Stimulated activated CD8-positive, alpha-beta memory T cell treated with anti-CD3 and anti-CD28 coated beads, Interleukin-4, amount 100 ng/mL, for 24 hours (primary cell): ENCODE results near the gene HSCB.
A peak's percentile ranks its signal among the peaks of the same experiment; 100 is the strongest.
"Not testable (repeated sequence)": the region's sequence is repeated elsewhere in the genome, so short reads cannot be mapped to it uniquely, and the experiment has no call there.

Source experiments
- DNase-seq: peaks from one replicate; pipeline ENCODE4 v3.0.0-alpha.2; 2020; ENCODE audit warnings: low read depth

Gene HSCB

DNA sequence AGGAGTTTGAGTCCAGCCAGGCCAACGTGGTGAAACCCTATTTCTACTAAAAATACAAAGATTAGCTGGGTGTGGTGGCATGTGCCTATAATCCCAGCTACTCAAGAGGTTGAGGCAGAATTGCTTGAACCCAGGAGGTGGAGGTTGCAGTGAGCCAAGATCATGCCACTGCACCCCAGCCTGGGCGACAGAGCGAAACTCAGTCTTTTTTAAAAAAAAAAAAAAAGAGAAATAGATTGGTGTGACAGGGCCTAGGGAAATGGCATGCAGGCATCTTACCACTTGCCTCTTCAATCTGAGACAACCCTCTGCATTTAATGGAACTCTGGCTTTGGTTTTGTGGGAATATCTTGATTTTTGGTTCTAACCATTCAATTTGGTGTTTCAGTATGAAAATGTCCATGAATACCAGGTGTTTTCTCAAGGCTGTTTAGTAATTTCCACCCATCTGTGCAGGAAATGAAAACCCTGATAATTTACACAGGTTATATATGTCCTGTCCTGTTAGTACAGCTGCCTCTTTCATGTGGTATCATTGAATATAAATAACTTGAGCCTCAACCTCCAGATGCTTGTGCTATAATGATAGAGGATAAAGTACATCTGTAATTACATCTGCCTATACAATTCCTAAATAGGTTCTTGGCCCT, 50.1 kb downstream of the HSCB start:
- no peak for DNase-seq

DNA sequence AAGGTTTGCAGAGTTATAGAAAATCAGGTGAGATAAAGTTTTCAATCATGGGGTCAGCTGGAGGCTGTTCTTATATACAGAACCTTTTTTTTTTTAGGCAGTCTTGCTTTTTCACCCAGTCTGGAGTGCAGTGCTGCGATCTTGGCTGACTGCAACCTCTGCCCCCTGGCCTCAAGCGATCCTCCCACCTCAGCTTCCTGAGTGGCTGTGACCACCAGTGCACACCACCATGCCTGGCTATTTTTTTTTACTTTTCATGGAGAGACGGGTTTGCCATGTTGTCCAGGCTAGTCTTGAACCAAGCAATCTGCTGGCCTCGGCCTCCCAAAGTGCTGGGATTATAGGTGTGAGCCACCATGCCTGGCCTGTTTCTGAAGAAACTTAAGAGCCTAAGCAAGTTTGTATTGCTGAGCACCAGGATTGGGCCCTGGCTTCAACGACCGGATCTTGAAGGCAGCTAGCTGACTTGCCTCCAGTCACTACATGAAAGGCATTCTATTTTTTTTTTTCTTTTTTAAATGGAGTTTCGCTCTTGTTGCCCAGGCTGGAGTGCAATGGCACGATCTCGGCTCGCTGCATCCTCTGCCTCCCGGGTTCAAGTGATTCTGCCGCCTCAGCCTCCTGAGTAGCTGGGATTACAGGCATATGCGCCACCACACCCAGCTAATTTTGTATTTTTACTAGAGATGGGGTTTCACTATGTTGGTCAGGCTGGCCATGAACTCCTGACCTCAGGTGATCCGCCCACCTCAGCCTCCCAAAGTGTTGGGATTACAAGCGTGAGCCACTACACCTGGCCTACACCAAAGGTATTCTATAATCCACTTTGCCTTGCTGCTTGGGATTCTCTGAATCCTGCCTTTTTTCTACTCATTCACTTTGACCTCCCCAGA, 50.9 kb downstream of the HSCB start:
- no peak for DNase-seq

DNA sequence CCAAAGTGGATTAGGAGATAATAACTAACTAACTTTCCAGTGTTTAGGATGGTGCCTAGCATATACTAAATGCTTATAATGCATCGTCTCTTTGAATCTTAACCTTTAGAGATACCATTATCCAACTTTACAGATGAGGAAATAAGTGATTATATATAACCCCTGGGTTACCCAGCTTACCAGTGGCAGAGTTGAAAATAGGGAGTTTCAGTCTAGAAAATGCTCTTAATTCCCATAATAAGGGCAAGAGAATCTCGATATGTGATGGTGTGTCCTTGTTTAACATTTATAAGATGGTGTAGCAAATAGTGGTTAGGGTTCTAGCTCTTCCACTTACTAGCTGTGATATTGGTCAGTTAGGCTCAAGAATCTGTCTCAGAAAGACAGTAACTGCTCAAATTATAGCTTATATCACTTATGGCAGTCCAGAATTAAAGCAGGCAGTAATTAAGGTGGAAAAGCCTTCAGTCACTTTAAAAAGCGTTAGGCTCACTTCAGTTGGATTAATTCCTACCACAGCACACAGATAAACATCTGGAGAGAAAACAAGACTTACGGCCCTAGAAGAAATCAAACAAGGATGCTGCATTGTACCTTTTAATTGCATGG, 52.2 kb downstream of the HSCB start:
- DNase-seq = no peak

DNA sequence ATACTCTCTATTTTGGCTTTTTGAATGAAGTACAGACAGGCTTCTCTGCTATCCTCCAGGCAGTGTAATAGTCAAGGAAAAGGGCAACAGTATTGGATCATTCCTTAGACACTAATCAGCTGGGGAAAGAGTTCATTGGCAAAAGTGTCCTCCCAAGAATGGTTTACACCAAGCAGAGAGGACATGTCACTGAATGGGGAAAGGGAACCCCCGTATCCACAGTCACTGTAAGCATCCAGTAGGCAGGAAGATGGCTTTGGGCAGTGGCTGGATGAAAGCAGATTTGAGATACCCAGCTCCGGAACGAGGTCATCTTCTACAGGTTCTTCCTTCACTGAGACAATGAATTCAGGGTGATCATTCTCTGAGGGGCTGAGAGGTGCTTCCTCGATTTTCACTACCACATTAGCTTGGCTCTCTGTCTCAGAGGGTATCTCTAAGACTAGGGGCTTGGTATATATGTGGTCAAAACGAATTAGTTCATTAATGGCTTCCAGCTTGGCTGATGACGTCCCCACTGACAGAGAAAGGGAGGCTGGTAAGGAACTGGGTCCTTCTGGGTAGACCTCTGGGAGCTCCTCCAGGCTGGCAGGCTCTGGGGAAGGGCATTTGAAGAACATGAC, 53.3 kb downstream of the HSCB start:
- DNase-seq = no peak

DNA sequence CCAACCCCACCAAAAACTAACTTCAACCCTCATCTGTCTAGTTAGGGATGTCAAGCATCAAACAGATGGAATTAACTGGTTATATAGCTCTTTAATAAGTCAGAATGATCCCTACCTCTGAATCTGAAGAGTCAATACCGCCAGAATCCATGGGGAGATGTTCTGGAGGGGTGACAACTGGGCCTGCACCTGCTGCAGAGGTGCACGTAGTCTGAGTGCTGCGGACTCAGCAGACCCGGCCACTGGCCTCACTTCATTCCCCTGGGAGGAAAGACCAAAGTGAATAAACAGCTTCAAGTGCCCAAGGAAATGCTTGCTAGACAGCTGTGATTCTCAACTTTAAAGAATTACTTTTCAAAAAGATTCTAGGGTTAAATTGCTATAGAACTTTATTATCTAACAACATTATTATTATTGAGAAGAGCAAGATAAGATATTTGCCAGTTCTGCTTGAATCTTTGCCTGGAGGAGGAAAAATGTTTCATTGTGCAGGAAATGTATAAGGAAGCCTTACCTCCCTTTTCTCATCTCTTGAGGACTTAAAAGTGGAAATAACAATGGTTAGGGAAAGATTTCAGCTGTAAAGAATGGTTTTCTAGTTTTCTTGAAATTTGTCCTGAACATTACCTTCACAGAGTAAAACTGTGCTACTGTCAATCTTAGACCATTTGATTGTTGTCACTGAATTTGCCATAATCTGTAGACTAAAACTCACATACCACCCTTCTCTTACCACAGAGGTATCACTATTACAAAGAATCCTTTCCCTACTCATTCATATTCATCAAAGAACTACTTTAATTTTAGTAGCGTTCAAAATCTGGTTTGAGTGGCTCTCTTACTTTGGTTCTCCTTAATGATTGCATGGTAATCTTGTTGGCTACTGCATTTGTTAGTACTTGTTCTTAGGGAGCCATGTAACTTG, 54.4 kb downstream of the HSCB start:
- DNase-seq = no peak

DNA sequence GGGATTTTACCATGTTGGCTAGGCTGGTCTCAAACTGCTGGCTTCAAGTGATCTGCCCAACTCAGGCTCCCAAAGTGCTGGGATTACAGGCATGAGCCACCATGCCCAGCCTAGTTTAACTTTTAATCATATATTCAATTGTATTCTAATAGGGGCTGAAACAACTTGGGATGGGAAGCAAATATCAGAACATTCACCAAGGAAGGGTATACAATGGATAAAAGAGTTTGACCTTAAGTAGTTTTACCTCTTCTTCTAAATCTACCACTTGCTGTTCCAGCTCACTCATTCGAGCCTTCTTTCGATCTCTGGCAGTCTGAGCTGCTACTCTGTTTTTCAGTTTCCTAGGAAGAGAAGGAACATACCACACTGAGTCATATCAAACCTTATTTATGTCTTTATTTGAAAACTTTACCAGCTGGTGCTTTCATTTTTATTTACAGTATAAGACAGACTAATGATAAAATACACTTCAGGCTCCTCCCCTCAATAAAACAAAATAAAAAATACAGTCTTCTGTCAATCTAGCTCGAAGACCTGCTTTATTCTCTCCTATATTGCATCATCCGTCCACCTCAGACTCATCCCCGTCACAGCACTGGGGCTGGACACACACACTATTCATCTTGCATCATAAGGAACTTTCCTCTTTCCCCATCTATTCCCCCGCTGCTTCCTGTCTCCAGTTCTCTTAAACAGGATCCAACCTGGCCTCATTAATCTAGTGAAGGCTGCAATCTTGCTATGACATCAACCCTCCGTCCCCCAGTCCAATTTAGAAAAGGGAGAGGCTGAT, 57.2 kb downstream of the HSCB start:
- no peak for DNase-seq

DNA sequence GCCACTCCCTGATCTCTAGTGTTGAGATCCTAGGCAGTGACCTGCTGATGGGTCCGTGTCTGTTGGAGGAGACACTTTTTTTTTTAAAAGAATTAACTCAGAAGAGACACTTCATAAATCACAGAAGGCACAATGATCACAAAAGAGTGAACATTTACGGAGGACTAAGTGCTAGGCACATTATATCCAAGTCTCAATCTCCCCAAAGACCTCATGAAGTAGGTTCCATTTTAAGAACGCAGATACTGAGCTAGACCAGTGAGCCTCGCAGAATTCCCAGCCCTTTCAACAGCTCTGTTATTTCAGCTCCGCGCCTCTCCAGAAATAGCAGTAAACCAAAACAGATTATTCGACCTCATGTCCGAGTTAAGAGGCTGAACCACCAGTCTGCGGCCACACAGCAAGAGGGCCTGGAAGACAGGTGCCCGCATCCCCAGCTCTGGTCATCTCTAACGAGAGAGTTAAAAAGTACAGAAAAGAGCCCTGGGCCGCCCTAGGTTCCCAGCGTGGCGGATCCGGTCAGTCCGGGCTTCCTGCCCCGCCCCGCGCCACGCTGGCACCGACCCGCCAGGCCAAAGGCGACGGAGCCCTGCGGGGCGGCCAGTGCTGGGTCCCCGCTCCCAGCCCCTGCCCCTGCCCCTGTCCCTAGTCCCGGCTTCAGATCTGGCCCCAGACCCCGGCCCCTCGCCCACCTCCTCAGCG, 57.9 kb downstream of the HSCB start:
- DNase-seq = no peak

DNA sequence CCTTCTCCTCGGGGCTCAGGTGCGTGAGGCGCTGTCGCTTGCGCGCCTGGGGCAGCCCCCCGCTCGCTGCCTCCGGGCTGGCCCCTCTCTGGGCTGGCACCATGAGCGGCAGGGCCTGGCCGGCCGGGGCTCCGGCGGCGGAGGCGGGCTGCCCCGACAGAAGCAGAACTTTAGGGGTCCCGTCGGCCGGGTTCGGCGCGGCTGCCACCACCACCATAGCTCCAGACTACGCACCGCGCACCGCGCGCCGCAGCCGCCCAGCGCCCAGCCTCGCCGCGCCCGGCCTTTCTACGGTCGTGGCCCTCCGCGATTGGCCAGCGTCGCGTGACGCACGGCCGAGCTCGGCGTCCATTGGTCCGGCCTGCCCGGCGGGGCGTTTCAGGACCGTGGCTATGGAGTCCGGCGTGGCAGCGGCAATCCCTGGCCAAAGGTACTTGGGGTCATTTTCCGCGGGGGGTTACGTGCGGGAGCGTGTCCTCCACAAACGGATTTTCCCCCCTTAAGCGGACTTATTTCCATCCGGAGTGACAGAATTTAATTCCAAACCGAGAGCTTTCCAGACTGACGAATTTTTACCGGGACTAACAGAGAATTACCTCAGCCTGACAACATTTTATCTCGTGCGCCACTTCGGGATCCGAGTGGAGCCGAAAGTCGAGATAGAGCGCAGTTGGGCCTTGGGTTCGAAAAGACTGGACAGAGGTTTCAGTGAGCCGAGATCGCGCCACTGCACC, 58.6 kb downstream of the HSCB start, which contains the start of gene XBP1:
XBP1 (minus strand) TSS at position 262 of the 734 bp plus-strand sequence.
- peak; percentile 81 for DNase-seq

DNA sequence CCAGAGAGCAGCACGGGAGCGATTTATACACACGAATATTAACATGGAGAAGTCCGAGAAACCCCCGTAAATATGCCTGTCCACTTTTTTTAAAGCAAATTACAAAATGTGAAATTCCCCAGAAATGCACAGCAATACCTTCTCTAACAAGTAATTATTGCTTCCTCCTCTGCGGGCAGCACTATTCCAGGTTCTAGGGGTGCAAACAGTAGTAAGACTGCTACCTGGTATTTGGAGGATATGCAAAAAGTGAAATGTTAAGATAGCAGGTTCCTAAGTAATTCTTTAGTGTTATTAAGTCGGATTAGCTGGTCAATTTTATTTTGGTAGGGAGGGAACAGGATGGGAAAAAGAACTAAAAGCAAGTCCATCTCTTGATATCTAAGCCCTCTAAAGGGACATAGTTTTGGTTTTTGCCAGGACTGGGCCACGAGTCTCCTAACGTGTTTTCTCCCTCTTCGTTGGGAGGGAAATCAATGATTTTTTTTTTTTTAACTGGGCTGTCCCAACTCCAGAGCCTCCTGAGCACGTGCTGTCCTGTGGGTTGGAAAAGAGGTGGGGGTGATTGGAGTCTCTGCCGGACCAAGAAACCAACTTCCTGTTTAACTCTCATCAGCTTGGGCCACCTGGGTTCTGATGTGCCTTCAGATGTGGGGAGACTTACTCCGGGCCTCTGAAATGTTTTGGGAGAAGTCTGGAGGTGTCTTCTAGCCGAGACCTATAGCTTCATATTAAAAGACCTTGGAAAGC, 60.2 kb downstream of the HSCB start:
- no peak for DNase-seq

DNA sequence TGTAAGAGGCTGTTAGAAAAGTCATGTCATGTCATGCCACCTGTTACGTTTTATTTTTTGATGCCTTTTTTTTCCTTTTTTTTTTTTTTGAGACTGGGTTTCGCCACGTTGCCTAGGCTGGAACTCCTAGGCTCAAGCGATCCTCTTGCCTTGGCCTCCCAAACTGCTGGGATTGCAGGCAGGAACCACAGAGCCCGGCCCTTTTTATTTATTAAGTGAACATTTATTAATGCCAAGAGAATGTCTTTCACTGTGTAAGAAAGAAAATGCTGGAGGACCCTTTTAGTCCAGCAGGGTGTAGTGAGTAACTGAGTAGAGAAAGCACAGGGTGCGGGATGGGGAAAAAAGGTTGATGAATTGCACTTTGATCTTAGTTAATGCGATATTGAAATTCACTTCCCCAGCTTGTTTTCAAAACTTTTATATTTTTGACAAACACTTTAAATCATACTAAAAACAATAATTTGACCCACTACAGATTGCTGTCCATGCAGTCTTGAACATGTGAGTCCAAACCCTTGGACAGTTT, 60.8 kb downstream of the HSCB start:
- DNase-seq = no peak

DNA sequence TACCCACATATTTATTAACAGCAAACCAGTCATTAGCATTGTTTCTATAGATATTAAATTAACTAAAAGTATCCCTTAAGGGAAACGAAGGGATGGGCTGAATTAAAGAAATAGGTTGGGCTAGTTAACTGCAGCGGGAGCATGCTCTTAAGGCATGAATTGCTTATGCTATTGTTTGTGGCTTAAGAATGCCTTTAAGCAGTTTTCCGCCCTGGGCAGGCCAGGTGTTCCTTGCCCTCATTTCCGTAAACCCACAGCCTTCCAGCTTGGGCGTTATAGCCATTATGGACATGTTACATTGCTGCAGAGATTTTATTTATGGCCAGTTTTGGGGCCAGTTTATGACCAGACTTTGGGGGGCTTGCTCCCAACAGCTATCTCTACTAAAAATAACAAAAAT, 63.6 kb downstream of the HSCB start:
- DNase-seq = not testable (repeated sequence)
